Body of pancreas (tissue), 4 donors: Measurements from ENCODE around the gene PRDX2.

Experiments
- CTCF ChIP-seq, 7 experiments: fragments of 450-650 bp in 4 of 7; fragments of 200-600 bp in 3 of 7; sonication (generic) in 3 of 7; IDR thresholded peaks; one replicate each; pipeline ENCODE4 v1.5.1; 2016 to 2019; ENCODE audit warnings: antibody characterized with exemption in 7 of 7
- POLR2A ChIP-seq, 3 donors: fragments of 450-650 bp; IDR thresholded peaks; one replicate each; pipeline ENCODE4 v1.6.1; 2016; ENCODE audit warnings: antibody characterized with exemption in 3 of 3, mild to moderate bottlenecking in 2 of 3

DNA sequence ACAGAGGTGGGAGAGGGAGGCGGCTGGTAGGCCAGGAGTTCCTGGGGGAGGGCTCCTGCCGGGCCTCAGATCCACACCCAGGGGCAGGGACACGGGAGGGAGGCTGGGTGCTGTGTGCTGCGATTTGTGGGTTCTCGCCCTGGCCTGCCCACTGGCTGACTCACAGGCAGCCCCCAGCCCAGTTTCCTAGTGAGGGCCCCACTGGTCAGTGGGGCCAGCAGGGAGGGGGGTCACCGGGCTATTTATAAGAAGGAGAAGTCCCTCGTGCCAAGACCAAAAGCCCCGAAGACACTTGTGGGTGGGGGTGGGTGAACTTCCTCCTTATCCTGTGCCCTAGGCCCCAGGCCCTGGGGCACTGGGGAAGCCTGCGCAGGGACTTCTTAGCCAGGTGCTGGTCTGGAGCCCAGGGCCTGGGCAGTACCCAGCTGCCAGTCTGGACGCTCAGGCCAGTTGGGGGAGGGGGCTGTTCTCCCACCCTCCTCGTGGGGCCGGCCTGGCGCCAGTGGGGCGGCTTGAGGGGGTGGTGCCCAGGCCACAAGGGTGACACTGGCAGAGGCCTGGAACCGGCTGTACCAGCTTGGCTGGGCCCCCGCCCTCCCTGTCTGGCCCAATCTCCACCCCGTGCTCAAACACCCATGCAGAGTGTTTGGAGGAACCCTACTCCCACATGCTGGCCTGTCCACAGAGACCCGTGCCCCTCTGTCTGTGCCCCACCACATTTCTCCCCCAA, 15.3 kb downstream of the PRDX2 start:
- TF ChIP-seq CTCF (IDR thresholded peaks at IDR 0.05): no peak
- TF ChIP-seq POLR2A (IDR thresholded peaks at IDR 0.05): peak; percentile 54 to 67 (median 64)
